ENCODE data around the gene EHBP1.

EHBP1 gene

DNA sequence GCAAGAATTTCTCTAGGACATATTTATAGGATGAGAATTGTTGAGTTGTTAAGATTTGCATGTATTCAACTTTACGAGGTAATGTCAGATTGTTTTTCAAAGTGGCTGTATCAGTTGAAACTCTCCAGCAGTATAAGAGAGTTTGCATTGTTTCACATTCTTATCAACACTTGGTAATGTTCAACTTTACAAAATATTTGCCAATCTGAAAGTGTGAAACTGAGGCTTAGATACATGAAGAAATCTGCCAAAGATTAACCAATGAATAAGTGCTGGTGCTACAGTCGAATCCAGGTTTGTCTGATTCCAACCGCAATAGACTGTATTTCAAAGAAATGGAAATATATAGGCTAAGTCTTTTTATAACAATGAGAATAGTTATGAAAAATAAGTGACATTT, 117.0 kb downstream of the EHBP1 start:
- DNase-seq (ENCODE audit: low read depth), result no peak

DNA sequence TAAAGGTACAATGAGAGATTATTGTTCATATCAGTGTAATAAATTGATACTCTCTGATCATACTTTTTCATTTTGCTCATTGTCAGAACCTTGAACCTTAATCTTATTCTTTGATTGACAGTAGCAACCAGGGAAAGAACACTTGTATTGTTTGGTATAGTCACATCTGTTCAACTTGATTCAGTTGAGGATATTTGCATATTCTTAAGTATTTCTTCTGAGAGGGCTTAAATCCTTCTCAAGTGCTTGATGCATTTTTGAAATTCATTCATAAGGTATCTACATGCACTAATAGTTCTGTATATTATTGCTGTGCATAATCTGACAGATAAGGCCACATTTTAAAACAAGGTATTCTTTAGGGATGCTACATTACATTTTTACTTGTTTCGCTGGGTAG, 118.9 kb downstream of the EHBP1 start:
- DNase-seq (ENCODE audit: low read depth), result no peak

DNA sequence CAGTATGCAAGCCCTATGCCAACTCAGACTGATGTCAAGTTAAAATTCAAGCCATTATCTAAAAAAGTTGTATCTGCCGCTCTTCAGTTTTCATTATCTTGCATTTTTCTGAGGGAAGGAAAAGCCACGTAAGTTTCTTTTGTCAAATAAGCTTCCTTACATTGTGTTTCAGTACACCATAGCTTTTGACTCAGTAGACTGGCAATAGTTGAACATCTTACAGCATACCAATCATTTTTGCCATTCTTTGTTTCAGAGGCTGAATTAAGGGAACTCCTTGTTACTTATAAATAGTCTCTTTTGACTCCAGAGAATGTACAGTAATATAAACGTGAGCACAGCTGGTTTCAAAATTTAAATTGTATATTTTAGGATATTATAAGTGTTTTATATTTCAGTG, 120.6 kb downstream of the EHBP1 start:
- DNase-seq (ENCODE audit: low read depth), result peak; percentile 63

DNA sequence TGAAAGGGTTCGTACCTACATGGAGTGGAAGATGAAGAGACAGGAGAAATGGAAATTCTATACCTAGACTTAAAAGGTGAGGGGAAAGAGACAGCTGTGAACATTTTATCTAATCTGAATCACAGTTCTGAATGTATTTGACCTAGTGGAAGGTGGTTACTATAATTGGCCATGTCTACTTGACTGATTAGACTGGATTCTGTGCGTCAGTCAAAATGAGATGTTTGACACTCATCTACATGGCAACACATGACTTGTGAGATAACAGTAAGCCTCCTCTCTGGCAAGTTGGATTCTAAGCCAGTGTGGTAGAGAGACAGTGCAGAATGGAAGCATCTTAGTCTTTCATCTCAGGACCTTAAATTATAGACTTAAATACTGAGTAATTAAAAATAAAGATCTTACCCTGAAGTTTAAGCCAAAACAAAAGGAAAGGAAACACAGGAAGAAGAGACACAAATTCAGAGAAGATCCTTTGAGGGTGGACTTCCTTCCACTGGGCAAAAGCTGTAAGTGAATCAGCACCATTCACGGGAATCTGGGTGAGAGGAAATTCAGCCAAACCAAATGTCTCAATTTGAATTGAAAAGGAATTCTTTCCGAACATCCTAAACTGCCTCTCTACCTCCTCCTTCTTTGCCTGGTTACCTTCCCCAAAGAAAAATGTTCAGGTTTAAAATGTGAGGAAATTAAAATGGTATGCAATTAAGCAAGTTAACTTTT, 121.6 kb downstream of the EHBP1 start:
- DNase-seq (ENCODE audit: low read depth), result no peak

DNA sequence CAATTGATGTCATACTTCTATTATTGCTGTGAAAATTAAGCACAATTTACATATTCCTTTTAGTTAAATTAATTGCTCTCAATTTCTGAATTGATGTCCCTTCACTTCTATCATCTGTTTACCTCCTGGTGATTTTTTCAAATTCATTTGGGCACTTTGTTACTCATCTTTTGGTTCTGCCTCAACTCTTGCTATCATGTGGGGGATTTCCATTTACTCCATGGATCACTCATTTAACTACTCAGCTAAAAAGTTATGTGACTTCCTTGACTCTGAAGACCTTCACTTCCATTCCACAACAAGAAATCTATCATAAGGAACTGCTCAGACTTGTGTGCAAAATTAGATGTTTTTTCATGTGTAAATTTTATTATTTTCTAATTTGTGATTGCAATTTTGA, 126.2 kb downstream of the EHBP1 start:
- DNase-seq (ENCODE audit: low read depth), result no peak

DNA sequence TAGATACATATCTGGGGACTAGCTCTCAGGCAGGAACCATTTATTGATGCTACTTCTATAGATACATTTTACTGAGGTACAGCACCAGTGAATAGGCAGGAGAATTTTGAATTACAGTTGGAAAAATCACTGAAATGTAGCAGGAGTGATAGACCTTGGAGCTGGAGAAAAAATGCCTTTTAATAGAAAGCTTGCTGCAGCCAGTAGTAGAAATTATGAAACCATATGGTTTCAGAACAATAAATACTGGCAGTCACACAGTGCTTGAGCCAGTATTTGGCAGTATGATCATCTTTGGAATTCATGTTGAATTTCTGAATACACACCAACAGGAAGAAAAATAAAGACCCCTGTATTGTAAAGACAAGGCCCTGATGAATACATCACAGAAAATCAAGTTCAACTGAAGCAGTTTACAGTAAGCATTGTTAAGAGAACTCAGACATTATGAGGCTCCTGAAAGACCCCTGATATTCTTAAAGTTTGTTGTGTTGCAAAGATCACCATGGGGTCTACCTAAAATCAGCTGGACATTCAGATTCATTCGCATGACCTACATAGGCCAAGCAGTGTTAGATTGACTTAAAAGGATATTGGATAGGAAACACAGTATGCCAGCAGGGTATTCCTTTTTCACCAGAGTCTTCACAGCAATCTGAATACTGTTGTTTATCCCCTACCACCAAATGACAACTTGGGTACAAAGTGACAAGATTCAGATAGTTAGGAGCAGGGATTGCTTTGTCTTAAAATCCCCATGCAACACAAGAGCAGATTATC, 139.0 kb downstream of the EHBP1 start:
- DNase-seq (ENCODE audit: low read depth), result no peak

DNA sequence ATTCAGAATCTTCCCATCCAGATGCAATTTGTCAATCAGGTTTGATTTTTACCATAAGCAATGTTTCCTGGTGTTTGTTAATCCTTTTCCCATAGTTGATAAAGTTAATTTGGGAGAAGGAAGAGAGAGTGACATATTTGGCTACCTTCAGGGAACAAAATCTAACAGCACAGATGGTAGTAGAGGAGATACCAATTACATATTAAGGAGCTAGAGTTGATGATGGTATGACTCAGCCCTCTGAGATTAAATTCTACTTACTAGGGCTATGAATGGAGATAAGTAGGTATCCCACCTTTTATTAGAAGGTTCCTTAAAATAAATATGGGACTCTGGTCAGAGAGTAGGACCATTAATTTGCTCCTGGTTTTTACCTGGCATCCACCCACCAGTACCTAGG, 139.7 kb downstream of the EHBP1 start:
- no peak for DNase-seq (ENCODE audit: low read depth)

DNA sequence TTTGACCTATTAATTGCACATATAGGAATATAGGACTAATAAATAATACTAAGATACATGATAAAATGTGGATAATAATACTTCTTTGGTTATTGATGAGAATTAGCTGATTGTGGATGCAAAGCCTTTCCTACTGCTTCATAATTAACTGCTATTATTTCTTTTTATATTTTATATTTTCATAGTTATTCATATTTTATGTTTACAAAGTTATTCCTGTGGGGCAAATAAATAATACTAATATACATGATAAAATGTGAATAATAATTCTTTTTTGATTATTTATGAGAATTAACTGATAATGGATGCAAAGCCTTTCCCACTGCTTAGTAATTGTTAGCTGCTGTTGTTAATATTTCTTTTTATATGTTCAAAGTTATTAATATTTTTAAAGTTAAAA, 146.7 kb downstream of the EHBP1 start:
- DNase-seq (ENCODE audit: low read depth), result no peak

DNA sequence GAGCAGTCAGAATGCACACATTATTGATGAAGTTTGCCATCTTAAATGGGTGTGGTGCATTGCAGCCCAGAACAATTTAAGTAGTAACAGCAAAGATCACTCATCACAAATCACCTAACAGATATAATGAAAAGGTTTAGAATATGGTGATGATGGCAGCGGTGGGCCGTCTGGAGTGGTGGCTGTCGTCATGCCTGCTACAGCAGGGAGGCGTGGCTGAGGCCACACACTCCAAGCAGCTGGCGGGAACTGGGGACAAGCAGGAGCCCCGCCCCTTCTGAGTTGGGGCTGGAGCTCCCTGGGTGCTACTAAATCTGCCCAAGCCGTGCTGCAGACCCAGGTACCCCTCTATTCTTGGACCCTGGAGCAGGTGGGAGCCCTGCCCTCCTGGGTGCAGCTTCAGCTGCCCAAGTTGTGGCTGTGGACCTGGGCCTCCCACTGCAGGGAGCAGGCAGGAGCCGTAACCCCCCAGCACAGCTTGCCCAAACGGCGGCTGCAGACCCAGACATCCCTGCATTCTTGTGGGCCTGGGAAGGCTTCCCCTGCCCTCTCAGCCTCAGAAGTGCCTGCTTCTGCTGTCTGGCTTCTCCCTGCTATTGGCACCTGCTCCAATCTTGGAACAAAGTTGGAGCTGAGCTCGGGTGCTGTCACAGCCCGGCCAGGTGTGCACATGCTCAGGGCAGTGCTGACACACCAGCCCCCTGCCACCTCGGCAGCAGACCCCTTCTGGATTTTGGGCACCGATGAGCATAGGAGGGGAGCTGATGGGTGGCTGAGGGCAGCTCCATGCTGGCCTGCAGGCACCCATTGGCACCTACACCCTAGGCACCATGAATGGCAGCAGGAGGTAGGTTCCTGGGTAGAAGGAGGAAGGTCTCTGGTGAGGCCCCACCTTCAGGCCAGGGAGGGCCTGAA, 149.3 kb downstream of the EHBP1 start:
- no peak for DNase-seq (ENCODE audit: low read depth)

DNA sequence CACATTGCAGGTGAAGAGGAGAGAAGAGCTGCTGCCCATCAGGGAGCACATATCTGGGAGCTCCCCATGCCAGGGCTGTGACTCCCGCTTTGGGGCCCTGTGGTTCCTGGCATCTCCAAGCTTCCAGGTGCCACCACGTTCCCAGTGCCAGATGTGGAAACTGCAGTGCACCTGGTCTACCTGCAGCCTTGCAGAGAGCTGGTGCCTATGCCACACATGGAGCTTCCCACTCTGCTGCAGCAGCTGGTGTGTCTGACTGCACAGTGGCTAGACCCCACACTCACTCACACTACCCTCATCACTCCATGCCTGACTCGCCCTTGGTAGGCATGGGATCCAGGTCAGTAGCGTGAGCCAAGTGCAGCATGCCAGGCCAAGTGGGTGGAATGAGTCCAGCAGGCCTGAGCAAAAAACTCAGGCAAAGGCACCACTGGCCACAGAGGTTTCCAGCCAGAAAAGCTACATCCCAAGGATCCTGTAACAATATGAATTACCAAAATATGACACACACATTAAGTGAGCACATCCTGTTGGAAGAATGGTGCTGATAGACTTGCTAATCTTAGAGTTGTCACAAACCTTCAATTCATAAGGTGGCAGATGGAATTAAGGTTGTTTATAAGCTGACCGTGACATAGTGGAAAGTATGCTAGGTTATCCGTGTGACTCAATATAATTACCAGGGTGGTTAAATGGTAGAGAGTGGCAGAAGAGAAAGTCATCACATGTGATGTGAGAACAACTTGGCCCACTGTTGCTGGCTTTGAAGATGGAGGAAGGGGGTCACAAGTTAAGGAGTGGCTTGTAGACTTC, 150.9 kb downstream of the EHBP1 start:
- no peak for DNase-seq (ENCODE audit: low read depth)

DNA sequence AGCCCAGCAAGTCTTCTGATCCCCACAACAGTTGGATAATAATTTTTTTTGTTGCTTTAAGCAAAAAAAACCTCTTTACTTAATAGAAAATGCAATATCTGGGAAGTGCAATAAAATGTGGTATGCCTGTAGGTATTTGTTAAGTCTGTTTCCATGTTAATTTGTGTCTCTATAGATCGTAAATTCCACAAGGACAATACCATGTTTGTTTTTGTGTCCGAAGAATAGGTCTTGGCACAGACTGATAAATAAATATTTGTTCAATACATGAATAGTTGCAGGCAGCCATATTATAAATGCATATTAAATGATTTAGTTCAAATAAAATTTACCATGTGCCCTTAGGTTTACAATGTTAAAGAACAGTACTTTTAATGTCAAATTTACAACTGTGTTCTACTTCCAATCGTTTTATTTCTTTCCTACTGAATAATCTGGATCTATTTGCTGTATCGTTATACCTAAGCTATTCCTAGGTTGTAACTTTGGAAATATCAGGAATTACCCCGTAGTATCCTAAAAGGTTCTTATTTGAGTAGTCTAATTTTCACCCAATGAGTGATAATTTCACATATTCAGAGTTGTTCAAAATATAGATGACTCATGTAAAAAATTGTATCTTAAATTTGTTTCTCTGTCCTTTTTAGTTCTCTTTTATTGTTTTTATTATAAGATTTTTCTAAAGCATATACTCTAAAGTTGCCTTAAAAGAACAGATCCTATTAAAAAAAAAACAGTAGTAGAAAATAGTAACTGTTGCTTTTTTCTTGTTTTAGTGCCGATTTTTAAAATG, 151.8 kb downstream of the EHBP1 start:
- no peak for DNase-seq (ENCODE audit: low read depth)

DNA sequence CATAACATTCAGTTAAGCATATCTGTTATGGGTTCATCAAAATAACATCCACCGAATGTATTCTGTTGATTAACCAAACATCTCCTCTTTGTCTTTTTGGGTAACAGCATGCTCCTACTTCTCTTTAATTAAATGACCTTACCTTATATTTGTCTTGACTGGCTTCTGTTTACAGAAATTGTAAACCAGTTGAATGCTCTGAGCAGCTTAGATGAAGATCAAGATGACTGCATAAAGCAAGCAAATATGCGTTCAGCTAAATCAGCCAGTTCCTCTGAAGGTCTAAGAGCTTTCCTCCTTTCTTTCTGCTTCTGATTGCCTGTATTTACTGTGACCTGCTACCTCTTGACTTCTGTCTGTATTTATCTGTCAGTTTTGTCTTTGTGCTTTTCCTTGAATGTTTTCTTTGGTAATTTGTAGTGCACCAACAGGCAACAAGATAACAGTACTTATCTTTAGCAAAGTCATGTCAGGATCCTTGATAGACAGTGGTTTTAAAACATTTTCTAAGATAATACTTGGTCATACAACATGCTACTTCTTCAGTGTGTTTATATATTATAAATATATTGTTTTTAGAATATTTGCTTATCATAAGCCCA, 152.8 kb downstream of the EHBP1 start:
- no peak for DNase-seq (ENCODE audit: low read depth)

DNA sequence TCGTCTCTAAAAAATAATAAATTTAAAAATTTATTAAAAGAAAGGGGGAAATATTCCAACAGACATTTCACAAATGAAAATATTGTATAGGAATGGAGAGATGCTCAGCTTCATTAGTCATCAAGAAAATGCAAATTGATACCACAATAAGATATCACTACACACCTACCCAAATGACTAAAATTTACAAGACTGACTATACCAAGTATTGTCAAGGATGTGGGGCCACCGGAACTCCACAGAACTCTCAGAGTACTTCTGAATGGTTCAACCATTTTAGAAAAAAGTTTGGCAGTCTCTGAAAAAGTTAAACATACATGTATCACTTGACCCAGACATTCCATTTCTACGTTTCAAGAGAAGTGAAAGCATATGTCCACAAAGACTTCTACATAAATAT, 163.4 kb downstream of the EHBP1 start:
- DNase-seq (ENCODE audit: low read depth), result no peak

DNA sequence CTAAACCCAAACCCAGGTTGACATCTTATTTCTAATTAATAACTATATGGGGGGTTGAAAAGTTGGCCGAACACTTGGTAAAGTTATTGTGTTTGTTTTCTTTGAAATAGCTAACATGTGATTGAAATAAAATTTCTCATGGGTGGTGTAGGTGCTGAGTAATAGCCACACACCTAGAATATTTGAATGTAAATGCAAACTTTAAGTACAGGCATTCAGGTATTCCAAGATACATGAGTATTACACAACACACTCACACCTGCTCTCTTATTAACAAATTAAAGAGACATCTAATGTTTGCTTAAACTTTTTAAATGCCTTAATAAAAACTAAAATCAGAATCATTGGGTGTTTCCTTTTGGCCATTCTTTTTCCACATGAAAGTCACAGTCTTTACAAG, 165.5 kb downstream of the EHBP1 start:
- no peak for DNase-seq (ENCODE audit: low read depth)

DNA sequence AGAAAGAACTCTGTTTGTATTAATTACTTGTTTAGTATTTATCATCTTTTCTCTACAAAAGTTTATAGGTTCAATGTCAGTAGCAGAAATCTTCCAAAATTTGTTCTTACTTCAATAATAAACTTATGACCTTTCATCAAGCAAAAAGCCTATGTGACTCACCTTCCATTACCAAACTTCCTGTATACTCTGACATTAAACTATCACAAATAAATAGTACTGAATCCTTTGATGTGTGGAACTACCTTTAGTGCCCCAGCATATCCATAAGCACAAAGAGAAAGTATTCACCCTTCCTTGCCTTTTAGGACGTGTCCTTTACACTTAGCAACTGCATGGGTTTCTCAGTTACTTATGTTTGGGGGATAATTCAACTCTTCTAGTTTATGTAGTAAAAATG, 166.0 kb downstream of the EHBP1 start:
- no peak for DNase-seq (ENCODE audit: low read depth)

DNA sequence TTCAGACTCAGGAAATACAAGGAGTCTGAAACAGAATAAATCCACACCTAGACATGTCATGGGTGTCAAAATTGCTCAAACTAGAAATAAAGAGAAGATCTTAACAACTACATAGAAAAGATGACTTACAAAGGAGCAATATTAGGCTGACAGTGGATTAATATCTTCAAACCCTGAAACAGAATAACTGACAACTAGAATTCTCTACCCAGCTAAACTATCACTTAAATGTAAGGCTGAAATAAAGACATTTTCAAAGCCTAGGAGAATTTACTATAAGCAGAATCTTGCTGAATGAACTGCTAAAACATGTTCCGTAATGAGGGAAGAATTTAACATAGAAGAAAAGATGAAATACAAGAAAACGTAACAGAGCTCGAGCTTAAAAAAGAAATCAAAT, 168.1 kb downstream of the EHBP1 start:
- no peak for DNase-seq (ENCODE audit: low read depth)

DNA sequence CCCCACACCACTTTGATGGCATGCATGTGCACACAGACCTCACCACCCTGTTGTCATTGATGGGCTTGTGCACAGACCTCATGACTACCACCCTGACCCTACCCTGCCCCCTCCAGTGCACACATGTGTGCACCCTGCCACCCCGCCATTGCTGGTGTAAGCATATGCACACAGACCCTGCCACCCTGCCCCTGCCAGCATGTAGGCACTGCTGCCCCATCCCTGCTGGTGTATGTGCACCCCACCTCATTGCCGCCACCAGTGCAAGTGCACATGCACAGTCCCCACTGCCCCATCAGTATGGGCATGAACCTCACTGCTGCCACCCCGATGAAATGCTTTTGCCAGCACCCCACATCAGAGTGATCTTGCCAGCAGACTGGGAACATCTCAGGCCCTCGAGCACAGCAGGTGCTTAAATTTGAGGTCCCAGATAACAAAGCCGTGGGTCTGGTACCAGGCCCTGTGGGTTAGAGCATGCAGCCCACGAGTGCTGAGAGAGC, 169.4 kb downstream of the EHBP1 start:
- no peak for DNase-seq (ENCODE audit: low read depth)

DNA sequence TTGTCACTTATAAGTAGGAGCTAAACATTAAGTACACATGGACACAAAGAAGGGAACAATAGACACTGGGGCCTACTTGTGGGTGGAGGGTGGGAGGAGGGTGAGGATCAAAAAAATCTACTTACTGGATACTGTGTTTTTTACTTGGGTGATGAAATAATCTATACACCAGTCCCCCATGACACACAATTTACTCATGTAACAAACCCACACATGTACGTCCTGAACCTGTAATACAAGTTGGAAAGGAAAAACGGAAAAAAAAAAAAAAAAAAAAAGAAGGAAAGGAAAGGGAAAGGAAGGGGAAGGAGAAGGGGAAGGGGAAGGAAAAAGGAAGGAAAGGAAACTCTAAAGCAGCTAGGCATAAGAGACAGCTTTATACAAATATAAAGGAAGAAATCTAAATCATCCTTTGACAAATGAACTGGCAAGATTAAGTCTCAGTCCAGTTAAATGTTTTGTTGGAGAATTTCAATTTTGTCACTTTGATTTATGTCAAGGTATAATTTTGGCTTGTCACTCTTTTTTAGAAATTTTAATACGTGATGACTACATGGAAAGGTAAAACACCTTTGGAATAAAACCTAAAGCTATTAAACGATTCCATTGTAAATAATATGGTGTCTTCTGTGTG, 175.8 kb downstream of the EHBP1 start:
- no peak for DNase-seq (ENCODE audit: low read depth)

DNA sequence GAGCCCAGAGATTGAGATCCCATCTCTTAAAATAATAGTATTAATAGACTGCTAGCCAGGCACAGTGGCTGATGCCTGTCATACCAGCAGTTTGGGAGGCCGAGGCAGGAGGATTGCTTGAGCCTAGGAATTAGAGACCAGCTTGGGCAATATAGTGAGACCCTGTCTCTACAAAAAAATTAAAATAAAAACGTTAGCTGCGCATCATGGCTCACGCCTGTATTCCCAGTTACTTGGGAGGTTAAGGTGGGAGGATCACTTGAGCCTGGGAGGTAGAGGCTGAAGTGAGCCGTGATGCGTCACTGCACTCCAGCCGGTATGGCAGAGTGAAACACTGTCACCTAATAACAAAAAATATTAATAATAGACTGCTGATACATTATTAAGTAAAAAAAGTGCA, 178.1 kb downstream of the EHBP1 start:
- DNase-seq (ENCODE audit: low read depth), result no peak

DNA sequence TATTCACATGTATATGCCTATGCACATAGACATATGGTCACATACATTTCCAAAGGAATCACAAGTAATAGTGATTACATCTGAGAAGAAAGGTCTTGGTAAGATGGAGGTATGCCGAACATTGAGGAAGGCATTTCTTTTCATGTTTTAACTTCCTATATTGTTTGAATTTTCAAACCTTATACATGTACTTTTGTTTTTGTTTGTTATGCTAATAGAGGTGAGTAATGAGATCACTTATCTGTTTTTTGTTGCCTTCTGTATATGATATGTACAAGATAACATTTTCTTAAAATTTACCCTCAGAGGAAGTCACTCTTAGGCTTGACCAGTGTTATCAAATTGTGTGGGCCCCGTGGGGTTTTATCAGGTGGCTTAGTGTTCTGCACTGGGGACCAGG, 178.6 kb downstream of the EHBP1 start:
- DNase-seq (ENCODE audit: low read depth), result no peak
